K562 (cell line): ENCODE measurements around the gene RIN3. TPM values are rescaled to one million over a fixed set of nuclear protein-coding genes. Genes with fewer than 3 reads are reported as not detected.

Experiments used
- ATAC-seq: fragments of 200-7000 bp; cut with Tn5 transposase; 3 replicates; pipeline ENCODE4 v1.9.1; 2020; ENCODE audit warnings: moderate library complexity
- BruUV-seq: library from RNA; stranded (reverse); fragments of 400-500 nt; replicated peaks from 2 replicates; lab custom pipeline; 2021; lab: Mats Ljungman, UMichigan
- CTCF ChIA-PET: fragments of 300-600 bp; formaldehyde crosslinking; extraction: SDS; loops from one replicate; lab custom pipeline; 2021; ENCODE audit warnings: low intra/inter-chr PET ratio; lab: Yijun Ruan, JAX
- POLR2A ChIA-PET: fragments of 300-600, 350-650 bp; sonication (Branson Sonifier 250); formaldehyde crosslinking; extraction: SDS; loops from one replicate; lab custom pipeline; 2021; ENCODE audit warnings: antibody characterized with exemption, inconsistent platforms; lab: Yijun Ruan, JAX
- DNase-seq, 4 experiments: peaks; one replicate each; pipeline versions ENCODE4 v3.0.0 to v3.0.0-alpha.2; 2011 to 2018; ENCODE audit warnings: low spot score in 3 of 4, mixed read lengths in 3 of 4; ENCODE audit errors: extremely low read depth in 1 of 4
- FAIRE-seq: peaks from 2 replicates; lab custom pipeline; 2011; peaks lifted over from hg19 to GRCh38; lab: Jason Lieb, UNC
- H2AFZ ChIP-seq: 2 replicates; pipeline ENCODE4 v1.6.0; 2011; ENCODE audit warnings: low read depth, low read length, control low read depth, inconsistent platforms
- H3K27ac ChIP-seq: fragments of 200-600 bp; 3 replicates; pipeline ENCODE4 v1.8.0; 2011; ENCODE audit warnings: low read depth, mild to moderate bottlenecking, control low read depth, inconsistent platforms, low read length, moderate library complexity, mixed read lengths; ENCODE audit errors: extremely low read depth
- H3K27me3 ChIP-seq, 2 experiments: fragments of 300-600 bp in 1 of 2; 2 replicates in 1 of 2; 3 replicates in 1 of 2; pipeline versions ENCODE4 v1.6.0 to v1.8.0; 2011; ENCODE audit warnings: inconsistent platforms in 2 of 2, low read length in 2 of 2, mild to moderate bottlenecking in 1 of 2, mixed read lengths in 1 of 2, moderate library complexity in 1 of 2; ENCODE audit not compliant: control insufficient read depth in 2 of 2, insufficient read depth in 2 of 2
- H3K36me3 ChIP-seq: fragments of 300-600 bp; 3 replicates; pipeline ENCODE4 v1.8.0; 2011; ENCODE audit warnings: mild to moderate bottlenecking, low read length, inconsistent platforms; ENCODE audit not compliant: control insufficient read depth, insufficient read depth
- H3K4me1 ChIP-seq, 2 experiments: fragments of 200-600 bp in 1 of 2; replicated peaks in 1 of 2; 2 replicates in 1 of 2; 3 replicates in 1 of 2; pipeline versions ENCODE4 v1.5.1 to v1.8.0; 2011; ENCODE audit warnings: inconsistent platforms in 2 of 2, low read length in 2 of 2, mild to moderate bottlenecking in 1 of 2, mixed read lengths in 1 of 2, moderate library complexity in 1 of 2; ENCODE audit not compliant: control insufficient read depth in 2 of 2, insufficient read depth in 2 of 2
- H3K4me2 ChIP-seq: 2 replicates; pipeline ENCODE4 v1.6.1; 2011; ENCODE audit warnings: low read length, control low read depth, inconsistent platforms, mixed read lengths; ENCODE audit not compliant: insufficient read depth
- H3K4me3 ChIP-seq: fragments of 200-600 bp; sonication (generic), shearing (Covaris generic); 2 replicates; pipeline ENCODE4 v1.5.1; 2016; ENCODE audit warnings: control low read depth, inconsistent platforms
- H3K79me2 ChIP-seq: fragments of 200-600 bp; 3 replicates; pipeline ENCODE4 v1.8.0; 2011; ENCODE audit warnings: low read length, inconsistent platforms; ENCODE audit not compliant: control insufficient read depth, insufficient read depth
- H3K9ac ChIP-seq, 2 experiments: 2 replicates each; pipeline versions ENCODE4 v1.6.0 to v1.6.1; 2011; ENCODE audit warnings: low read depth in 2 of 2, low read length in 2 of 2, control low read depth in 1 of 2, inconsistent platforms in 1 of 2, mild to moderate bottlenecking in 1 of 2, mixed read lengths in 1 of 2; ENCODE audit not compliant: insufficient read depth in 1 of 2
- H3K9me1 ChIP-seq: one replicate; pipeline ENCODE4 v1.6.0; 2011; ENCODE audit warnings: inconsistent platforms, mild to moderate bottlenecking, low read length, moderate library complexity; ENCODE audit not compliant: control insufficient read depth, insufficient read depth
- H3K9me3 ChIP-seq: replicated peaks from 2 replicates; pipeline ENCODE4 v1.5.1; 2011; ENCODE audit warnings: low read depth, low read length, inconsistent platforms; ENCODE audit not compliant: control insufficient read depth, insufficient read depth
- H4K20me1 ChIP-seq: replicated peaks from 2 replicates; pipeline ENCODE4 v1.6.1; 2011; ENCODE audit warnings: low read length, inconsistent platforms, mixed read lengths; ENCODE audit not compliant: control insufficient read depth, insufficient read depth
- DMBX1 ChIP-seq: fragments of 250-450 bp; sonication (Bioruptor Pico); IDR thresholded peaks from 2 replicates; pipeline ENCODE4 v1.8.0; 2022; ENCODE audit warnings: inconsistent platforms, mild to moderate bottlenecking, moderate library complexity, borderline replicate concordance
- GATA2 ChIP-seq: sonication (generic); formaldehyde crosslinking; IDR thresholded peaks from 2 replicates; pipeline ENCODE4 v1.4.0; 2020; ENCODE audit warnings: mild to moderate bottlenecking, missing genetic modification reagents
- HSF4 ChIP-seq: fragments of 250-450 bp; sonication (Bioruptor Pico); IDR thresholded peaks from 2 replicates; pipeline ENCODE4 v2.1.2; 2022; ENCODE audit warnings: mild to moderate bottlenecking, moderate library complexity, borderline replicate concordance
- MECOM ChIP-seq: fragments of 250-450 bp; sonication (Bioruptor Pico); IDR thresholded peaks from 2 replicates; pipeline ENCODE4 v1.8.0; 2022; ENCODE audit warnings: inconsistent platforms
- NELFE ChIP-seq: IDR thresholded peaks from 2 replicates; pipeline ENCODE4 v1.6.1; 2011; ENCODE audit warnings: mild to moderate bottlenecking; ENCODE audit not compliant: insufficient read depth, insufficient read length
- POLR2B ChIP-seq: fragments of 450-650 bp; IDR thresholded peaks from 2 replicates; pipeline ENCODE4 v1.6.1; 2018; ENCODE audit warnings: low read depth; ENCODE audit not compliant: partially characterized antibody
- POLR2G ChIP-seq: fragments of 200-400 bp; formaldehyde crosslinking; IDR thresholded peaks from 2 replicates; pipeline ENCODE4 v1.6.1; 2017; ENCODE audit warnings: low read depth, mild to moderate bottlenecking, antibody characterized with exemption, low read length, moderate library complexity
- POLR3G ChIP-seq: IDR thresholded peaks from 2 replicates; pipeline ENCODE4 v1.6.1; 2011; ENCODE audit not compliant: insufficient read length, insufficient replicate concordance; ENCODE audit errors: extremely low read depth
- SRSF7 ChIP-seq: fragments of 200-400 bp; formaldehyde crosslinking; optimal IDR thresholded peaks from 2 replicates; pipeline ENCODE3; 2017; ENCODE audit warnings: mild to moderate bottlenecking, low read depth, low read length
- ZNF140 ChIP-seq: fragments of 250-450 bp; sonication (Bioruptor Pico); IDR thresholded peaks from 2 replicates; pipeline ENCODE4 v1.8.0; 2021; ENCODE audit warnings: moderate library complexity, mild to moderate bottlenecking, inconsistent platforms
- ZNF263 ChIP-seq: sonication (generic); formaldehyde crosslinking; IDR thresholded peaks from 2 replicates; pipeline ENCODE4 v1.8.0; 2022; ENCODE audit warnings: mild to moderate bottlenecking, missing genetic modification reagents, borderline replicate concordance
- ZSCAN29 ChIP-seq: fragments of 450-650 bp; IDR thresholded peaks from 2 replicates; pipeline ENCODE4 v1.6.1; 2017
- WGBS: fragments of 100-300 bp; shearing (Covaris generic); methylation state at CpG from one replicate; pipeline ENCODE4 v1.1.6; 2016; ENCODE audit warnings: low coverage, mixed read lengths; ENCODE audit not compliant: insufficient coverage; ENCODE audit errors: missing lambda C conversion rate; 5-methylcytosine and 5-hydroxymethylcytosine counted together
- in situ Hi-C: fragments of 300-500 bp; cut with MboI; formaldehyde crosslinking; loops from 4 replicates; pipeline ENCODE4 v1.15.0; 2018; ENCODE audit warnings: inconsistent platforms, mixed read lengths
- intact Hi-C: fragments of 100-400 bp; cut with micrococcal nuclease; formaldehyde crosslinking; loops from 2 replicates; pipeline ENCODE4 v1.14.2; 2022
- polyA plus RNA-seq, 8 experiments: library from polyadenylated mRNA; depleted of rRNA in 4 of 8; stranded (reverse) in 5 of 8; unstranded in 3 of 8; fragments of >200 nt; fragmentation: Nextera tagmentation in 2 of 8; fragmentation: Illumina TruSeq in 1 of 8; extraction: Ambion mirVana in 2 of 8; extraction: Trizol in 1 of 8; gene quantifications; 2 replicates each; pipeline versions ENCODE4 v1.2.1 to v1.2.3, GENCODE V29; 2011 to 2014; ENCODE audit warnings: inconsistent platforms in 1 of 8, missing spikeins in 1 of 8
- total RNA-seq, 7 experiments: library from RNA; depleted of rRNA in 6 of 7; stranded (reverse); fragments of >200 nt in 6 of 7; fragmentation: Illumina TruSeq in 2 of 7; extraction: Trizol in 2 of 7; gene quantifications; 2 replicates each; pipeline versions ENCODE4 v1.2.1 to v1.2.3, GENCODE V29; 2011 to 2021; ENCODE audit warnings: low replicate concordance in 1 of 7
- TF ChIP-seq, protein P1 (sequence below), 2 experiments: fragments of 450-650 bp; formaldehyde crosslinking in 1 of 2; IDR thresholded peaks; 2 replicates each; pipeline versions ENCODE4 v1.4.0 to v1.6.1; 2014 to 2020; ENCODE audit warnings: mild to moderate bottlenecking in 2 of 2, borderline replicate concordance in 1 of 2, low read depth in 1 of 2

The RIN3 gene
- total and polyA plus RNA-seq, 9 of the 15 experiments (the other 6 are each of a cell fraction or from before 2014, with no cell fraction given) = 0.01 to 0.49 (median 0.08) TPM; not detected in 5

DNA sequence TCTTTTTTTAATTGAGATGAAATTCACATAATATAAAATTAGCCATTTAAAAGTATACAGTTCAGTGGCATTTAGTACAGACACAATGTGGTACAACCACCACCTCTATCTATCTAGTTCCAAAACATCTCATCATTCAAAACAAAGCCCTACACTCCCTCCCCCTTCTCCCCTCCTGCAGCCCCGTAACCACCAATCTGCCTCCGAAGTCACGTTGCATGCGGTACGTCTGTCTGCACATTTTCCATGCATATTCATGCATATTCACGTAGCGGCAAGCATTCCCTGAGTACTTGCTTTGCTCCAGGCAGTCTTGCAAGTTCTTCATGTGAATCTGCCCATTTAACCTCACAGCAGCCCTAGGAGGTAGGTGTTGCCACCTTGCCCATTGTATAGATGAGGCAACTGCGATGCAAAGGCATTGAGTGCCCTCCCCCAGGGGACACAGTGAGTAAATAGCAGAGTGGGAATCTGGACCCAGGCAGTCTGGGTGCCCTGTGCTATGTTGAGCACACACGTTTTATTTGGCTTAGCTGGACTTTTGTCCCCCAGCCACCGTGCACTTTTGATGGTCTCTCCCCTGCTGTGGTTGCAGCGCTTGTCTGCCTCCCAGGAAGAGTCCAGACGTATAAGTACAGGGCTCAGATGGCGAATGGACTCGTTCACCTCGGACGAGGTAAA is 43.4 kb downstream of the RIN3 start (continued):
- TF ChIP-seq DMBX1 (CRISPR knock-in tag) = no peak
- TF ChIP-seq POLR2B = no peak

DNA sequence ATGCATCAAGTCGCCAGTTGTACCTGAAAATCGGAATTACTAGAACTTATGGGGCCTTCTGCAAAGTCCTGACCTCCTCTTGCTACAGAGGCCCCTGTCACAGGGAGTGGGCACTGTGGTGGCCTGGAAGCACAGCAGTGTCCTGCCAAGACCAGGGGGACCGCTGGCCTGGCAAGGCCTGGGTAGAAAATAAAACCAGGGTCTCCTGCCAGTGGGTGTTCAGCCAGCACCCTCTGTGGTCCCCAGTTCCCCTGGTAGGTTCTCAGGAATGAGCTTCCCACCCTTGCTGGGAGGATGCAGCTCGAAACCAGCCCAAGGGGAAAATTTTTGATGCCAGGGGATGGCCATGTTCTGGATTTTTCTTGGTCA is 43.9 kb downstream of the RIN3 start:
- in situ Hi-C loops (no loop called here), intact Hi-C loops (no loop called here)
- H3K9me3 ChIP-seq = no peaks in the 10 kb centered on the region
- H3K4me1 ChIP-seq = no peaks in the 10 kb centered on the region
- no peak for ATAC-seq
- H3K4me3 ChIP-seq = no peak overlapping the region
- BruUV-seq = no TSS peak
- FAIRE-seq = no peak
- peaks cover 0 to 17% of the 10 kb centered on the region in 2 experiments; a peak in 2 of 5 replicates for H3K27me3 ChIP-seq
- H4K20me1 ChIP-seq = no peaks in the 10 kb centered on the region
- no peaks in the 10 kb centered on the region for H3K79me2 ChIP-seq
- H3K9ac ChIP-seq = no peak overlapping the region
- WGBS = 0% methylated on average over 2 of the region's 4 CpGs
- no peaks in the 10 kb centered on the region for H3K36me3 ChIP-seq
- DNase-seq = no peak
- ChIA-PET CTCF (no interaction called here), POLR2A (no interaction called here)
- no peaks in the 10 kb centered on the region for H3K9me1 ChIP-seq
- no peak overlapping the region for H3K4me2 ChIP-seq
- H3K27ac ChIP-seq = no peak overlapping the region
- no peak overlapping the region for H2AFZ ChIP-seq
- no peak for TF ChIP-seq ZSCAN29
- no peak for TF ChIP-seq POLR3G
- TF ChIP-seq NELFE = no peak
- TF ChIP-seq, protein P1, sequence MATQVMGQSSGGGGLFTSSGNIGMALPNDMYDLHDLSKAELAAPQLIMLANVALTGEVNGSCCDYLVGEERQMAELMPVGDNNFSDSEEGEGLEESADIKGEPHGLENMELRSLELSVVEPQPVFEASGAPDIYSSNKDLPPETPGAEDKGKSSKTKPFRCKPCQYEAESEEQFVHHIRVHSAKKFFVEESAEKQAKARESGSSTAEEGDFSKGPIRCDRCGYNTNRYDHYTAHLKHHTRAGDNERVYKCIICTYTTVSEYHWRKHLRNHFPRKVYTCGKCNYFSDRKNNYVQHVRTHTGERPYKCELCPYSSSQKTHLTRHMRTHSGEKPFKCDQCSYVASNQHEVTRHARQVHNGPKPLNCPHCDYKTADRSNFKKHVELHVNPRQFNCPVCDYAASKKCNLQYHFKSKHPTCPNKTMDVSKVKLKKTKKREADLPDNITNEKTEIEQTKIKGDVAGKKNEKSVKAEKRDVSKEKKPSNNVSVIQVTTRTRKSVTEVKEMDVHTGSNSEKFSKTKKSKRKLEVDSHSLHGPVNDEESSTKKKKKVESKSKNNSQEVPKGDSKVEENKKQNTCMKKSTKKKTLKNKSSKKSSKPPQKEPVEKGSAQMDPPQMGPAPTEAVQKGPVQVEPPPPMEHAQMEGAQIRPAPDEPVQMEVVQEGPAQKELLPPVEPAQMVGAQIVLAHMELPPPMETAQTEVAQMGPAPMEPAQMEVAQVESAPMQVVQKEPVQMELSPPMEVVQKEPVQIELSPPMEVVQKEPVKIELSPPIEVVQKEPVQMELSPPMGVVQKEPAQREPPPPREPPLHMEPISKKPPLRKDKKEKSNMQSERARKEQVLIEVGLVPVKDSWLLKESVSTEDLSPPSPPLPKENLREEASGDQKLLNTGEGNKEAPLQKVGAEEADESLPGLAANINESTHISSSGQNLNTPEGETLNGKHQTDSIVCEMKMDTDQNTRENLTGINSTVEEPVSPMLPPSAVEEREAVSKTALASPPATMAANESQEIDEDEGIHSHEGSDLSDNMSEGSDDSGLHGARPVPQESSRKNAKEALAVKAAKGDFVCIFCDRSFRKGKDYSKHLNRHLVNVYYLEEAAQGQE (IDR thresholded peaks at IDR 0.05; ENCODE audit: borderline replicate concordance) = no peak
- TF ChIP-seq, protein P1 (CRISPR knock-in tag; IDR thresholded peaks at IDR 0.05; ENCODE audit: low read depth) = no peak
- no peak for TF ChIP-seq SRSF7
- no peak for TF ChIP-seq HSF4 (CRISPR knock-in tag)
- TF ChIP-seq MECOM (CRISPR knock-in tag) = no peak
- no peak for TF ChIP-seq POLR2G
- TF ChIP-seq GATA2 = no peak
- TF ChIP-seq ZNF140 = no peak
- TF ChIP-seq ZNF263 (CRISPR knock-in tag) = no peak
